NCI-H526 treated with DMSO at 0.1 percent for 48 hours (cell line): ENCODE results near the gene DUSP6.
"Not testable (repeated sequence)": the region's sequence is repeated elsewhere in the genome, so short reads cannot be mapped to it uniquely, and the experiment has no call there.

Experiments
- DNase-seq: peaks from one replicate; lab custom pipeline; 2025; lab: John Stamatoyannopoulos, UW

The DUSP6 gene

GRCh38 chr12:89351489-89352241 is 636 bp downstream of the DUSP6 start:
- DNase-seq: peak; percentile 55

DNA sequence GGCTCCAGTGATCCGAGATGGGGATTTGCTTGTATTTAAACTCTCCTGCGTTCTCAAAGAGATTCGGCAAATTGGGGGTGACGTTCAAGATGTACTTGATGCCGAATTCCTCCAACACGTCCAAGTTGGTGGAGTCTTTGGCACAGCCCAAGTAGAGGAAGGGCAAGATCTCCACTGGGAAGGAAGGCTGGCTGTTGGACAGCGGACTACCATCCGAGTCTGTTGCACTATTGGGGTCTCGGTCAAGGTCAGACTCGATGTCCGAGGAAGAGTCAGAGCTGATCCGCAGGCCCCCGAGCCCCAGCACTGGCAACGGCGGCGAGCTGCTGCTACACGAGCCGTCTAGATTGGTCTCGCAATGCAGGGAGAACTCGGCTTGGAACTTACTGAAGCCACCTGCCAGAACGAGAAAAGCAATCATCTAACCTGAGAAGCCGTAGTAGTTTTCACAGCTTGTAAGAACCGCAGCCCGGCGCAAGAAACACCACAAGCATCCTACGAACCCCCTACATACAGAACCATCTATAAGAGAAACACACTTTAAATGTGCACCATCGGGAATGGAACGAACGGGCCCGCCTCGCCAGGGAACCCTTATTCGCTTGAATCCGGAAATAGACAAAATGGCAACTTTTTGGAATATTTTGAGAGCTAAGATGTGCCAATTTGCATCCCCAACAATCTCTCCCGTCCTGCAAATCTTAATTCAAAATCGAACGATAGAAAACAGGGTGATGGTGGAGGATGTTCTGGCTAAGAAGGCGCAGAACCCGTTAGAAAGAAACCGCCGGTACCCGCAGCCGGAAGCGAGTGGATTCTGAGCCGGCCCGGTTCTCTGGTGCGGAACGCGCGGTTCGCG is 1.4 kb downstream of the DUSP6 start:
- DNase-seq: no peak

DNA sequence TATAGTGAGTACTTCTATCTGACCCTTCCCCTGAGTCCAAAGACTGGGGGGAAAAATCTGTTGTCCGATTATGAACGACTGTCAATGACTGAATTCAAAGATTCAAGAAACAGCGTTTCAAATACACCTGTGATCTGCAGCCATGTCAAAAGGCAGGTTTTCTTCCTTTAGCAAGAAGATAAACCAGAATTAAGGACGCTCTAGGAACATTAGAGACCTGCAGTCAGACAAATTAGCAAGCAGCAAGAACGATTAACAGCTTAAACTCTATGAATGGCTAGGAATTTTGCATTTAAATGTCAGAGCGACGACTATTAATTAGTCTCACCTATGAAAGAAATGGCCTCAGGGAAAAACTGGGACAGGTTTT is 2.1 kb downstream of the DUSP6 start:
- no peak for DNase-seq

DNA sequence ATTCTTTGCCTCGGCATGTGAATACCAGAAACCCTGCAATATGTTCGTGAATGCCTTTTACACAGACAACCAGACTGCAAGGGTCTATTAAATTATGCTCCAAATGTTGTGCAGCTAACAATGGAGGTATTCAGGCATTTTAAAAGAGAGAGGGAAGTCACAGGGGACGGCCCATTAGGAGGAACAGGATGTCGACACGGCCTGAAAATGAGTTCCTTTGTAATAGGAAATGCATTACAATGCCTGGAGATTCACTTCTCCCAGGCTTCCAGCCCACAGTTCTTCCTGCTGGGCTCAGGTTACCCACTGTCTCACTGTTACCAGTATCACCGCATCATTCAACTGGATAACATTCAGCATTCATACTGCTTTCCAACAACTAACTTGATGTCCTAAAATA is 2.5 kb downstream of the DUSP6 start:
- DNase-seq: no peak

- DNase-seq: no peak
These were observed 3.2 kb downstream of the DUSP6 start for GRCh38 chr12:89348894-89349699.

- DNase-seq: no peak
These were observed 4.9 kb downstream of the DUSP6 start for GRCh38 chr12:89347325-89347829.

DNA sequence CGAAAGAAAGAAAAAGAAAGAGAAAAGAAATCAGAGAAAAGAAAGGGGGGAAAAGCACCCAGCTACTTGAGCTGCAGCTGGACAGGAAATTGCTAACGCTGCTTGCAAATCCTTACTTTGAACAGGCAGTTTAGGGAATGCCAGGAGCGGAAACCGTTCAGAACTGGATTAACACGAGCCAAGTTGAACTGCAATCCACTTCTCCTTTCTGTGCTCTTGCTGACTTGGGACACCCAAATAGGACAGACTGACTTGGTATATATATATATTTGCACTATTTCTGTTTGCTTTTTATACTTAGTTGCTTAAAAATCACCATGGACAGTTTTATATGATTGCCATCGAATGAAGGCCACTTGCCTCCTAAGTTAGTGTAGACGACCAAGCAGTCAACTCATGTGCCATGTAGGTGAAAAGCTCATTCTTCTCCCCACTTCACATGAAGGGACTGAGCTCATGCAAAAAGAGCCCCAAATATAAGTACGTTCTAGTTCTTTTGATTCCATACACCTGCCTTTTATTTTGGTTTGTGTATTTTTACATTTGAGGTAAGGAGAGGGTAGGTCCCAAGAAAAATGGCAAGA is 5.5 kb downstream of the DUSP6 start:
- DNase-seq: no peak

DNA sequence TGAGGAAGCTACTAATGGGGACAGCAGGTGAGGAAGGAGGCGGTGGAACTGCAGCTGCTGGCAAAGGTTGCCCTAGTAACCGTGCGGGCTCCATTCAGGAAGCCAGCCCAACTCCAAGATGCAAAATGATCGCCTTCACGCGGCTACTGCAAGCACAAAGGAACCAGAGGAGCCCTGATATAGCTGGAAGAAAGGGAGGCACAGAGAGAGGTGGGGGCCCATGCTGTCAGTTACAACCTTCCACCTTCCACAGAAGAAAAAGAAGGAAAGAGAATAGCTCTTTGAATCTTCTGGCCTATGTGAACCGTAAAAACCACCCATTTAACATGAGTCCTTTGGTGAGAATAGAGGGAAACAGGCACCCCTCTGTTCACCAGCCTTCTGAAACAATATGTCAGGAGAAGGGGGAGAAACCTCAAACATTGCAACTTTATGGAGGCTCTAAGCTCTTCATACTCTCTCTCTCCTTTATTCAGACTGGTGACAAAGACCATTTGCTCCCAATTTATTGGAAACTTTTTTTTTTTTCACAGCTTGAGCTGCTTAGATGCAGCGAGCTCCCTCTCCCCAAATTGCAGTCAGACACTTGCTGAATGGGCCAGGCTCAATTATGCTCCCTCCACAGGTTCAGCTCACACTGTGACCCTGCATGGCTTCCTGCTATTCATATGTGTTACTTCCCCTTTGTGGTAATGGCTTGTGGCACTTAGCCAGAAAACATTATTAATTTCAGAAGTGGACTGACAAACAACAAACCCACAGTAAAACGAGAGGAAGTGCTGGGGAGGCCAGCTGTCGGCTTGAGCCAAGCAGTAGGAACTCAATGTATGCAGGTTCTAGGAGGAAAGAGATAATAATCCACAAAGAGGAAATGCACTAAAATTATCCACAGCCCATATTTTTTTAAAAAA is 6.2 kb downstream of the DUSP6 start:
- peak; percentile 28 for DNase-seq

- no peak for DNase-seq
These were observed 6.9 kb downstream of the DUSP6 start for GRCh38 chr12:89345376-89345775.

DNA sequence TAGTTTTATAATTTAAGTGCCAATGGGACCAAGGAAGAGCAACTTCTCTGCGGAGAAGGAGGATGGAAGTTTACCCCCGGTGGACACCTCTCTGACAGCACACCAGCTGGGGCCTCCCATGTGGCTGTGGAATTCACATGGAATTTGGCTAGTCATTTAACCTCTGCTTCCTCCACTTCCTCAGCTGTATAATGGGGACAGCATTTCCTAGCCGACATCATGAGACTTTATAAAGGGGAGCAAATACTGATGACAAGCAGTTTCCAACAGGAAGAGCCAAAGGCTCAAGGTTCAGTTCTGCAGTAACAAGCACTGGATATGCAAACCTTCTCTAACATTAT is 7.5 kb downstream of the DUSP6 start:
- DNase-seq: no peak

DNA sequence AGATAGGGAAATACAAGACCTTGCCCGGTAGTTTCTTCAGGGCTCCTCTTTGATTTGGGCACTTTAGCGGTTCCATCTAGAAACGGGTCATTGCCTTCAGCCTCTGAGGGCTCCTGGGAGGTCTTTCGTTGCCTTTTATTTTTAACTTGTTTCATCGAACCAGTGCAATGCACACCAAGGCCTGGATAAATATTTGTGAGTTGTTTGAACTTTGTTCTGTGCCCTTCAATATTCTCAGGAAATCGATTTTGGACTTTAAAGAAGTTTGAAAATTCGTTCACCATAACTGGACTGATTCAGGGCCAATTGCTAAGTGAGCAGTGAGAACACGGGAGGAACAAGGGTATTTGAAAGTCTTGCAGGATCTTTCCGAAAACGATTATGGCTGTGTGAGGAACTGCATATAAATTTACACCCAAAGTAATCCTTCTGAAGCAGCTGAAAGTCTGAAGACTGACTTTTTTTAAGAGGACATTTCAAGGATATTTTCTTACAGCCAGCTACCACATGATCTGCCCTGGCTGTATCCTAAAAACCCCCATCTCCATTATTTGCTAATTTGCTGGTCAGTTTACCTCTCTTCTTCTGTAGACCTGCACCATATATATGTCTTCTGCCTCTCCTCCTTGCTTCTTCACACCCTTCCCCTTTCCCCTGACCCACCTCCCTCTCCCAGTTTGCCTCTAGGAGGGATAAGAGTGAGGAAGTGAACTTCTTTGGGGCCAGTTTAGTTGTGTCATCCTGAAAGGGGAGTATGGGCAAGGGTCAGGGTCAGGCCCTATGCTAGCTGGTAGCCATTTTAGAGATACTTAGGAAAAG is 8.0 kb downstream of the DUSP6 start:
- no peak for DNase-seq

- no peak for DNase-seq
These were observed 9.2 kb downstream of the DUSP6 start for GRCh38 chr12:89343127-89343526.

- no peak for DNase-seq
These were observed 11.4 kb downstream of the DUSP6 start for GRCh38 chr12:89340861-89341260.

DNA sequence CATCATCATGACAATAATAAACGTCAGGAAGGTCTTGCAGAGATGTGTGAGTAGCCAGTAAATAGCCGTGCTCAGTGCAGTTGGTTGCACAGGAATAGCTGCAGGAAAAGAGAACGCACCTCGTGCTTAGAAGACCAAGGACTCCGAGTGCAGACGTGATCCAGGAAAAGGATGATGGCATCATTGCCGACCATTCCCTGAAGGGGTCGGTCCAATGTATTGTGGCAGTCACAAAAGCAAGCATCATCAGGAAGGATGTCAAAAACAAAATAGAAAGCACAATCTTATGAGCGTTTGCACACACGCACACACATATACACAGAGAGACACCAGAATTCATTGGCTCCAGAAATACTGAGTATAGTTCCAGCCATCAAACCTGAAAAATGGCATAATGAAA is 12.8 kb downstream of the DUSP6 start:
- DNase-seq: no peak

- not testable (repeated sequence) for DNase-seq
These were observed 15.2 kb downstream of the DUSP6 start for GRCh38 chr12:89337136-89337535.

DNA sequence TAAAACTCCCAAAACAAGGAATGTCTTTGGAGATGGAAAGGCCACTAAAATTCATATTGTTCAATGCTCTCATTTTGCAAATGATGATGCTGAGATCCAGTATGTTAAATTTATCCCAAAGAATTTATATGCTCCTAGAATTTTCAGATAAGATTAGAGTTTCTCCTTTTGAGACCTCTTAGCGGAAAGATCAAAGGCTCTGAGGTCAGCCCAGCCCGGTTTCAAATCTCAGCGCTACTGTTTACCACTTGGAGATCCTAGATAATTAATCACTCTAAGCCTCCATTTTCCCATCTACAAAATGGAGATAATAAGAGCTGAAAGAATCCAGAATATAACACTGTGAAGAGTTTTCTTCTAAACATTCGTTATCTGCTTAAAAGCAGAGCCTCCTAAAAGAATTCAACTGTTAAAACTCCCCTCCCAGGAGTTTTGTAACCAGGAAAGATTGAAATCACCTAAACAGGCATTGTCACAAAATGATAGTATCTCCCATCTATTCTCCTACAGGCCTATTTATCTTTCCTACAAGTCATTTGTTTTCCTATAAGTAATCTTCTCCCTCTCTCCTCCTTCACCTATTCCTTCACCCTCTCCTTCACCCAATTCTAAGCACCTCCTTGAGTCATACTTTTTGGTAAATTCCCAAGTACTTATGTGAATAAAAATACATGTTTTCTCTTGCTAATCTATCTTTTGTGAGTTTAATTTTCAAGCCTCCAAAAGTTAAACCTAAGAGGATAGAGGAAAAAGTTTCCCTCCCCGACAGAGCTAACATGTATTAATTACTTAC is 16.7 kb downstream of the DUSP6 start:
- no peak for DNase-seq

GRCh38 chr12:89334548-89335169 is 17.6 kb downstream of the DUSP6 start:
- DNase-seq: no peak

GRCh38 chr12:89333564-89334252 is 18.6 kb downstream of the DUSP6 start:
- no peak for DNase-seq
